HG02884 (cell line): ENCODE results near the gene TMEM170B.

Experiments
- ATAC-seq: cut with Tn5 transposase; IDR thresholded peaks from one replicate; pipeline ENCODE4 v1.9.1; 2021; ENCODE audit warnings: mild to moderate bottlenecking, moderate library complexity; ENCODE audit not compliant: unreplicated experiment

TMEM170B gene

DNA sequence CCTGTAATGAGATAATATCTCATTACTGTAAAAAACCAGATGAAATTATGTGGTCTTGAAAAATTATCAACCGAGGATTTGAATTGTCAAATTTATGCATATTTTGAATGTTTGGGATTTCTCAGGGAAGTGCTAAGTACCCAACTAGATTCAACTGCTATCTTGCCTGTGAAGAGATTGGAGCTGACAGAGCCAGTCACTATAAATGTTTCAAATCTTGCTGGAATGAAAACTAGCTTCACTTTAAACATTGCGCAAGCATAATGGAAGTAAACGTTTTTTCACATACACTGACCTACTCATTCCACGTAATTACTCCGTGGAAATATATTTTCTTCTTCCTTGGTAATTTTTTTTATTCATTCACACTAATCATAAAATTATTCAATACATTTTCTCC lies 46.7 kb downstream of the TMEM170B start:
- no peak for ATAC-seq

DNA sequence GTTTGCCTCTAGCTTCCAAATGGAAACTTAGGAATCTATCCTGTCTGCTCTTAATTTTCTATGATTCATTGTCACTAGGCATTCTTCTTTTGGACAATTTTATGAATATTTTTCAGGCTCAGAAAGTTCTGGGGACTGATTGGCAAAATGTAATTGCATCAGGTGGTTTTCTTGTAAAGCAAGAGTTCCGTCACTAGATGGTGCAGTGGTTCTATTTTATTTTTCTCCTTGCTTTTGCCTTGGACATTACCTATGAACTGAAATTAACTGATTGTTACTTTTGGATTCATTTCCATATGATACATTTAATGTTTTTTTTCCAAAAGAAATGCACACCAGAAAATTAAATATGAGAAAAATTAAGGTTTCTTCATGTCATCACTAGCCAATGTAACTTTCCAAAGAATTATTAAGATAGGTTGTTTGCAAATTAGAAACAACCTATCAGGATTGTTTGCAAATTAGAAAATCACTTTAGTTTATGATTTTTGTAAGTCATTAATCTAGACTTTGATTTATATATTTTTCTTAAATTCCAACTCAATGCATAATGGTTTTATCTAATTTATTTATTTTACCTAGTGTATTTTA lies 48.0 kb downstream of the TMEM170B start:
- ATAC-seq, result no peak

DNA sequence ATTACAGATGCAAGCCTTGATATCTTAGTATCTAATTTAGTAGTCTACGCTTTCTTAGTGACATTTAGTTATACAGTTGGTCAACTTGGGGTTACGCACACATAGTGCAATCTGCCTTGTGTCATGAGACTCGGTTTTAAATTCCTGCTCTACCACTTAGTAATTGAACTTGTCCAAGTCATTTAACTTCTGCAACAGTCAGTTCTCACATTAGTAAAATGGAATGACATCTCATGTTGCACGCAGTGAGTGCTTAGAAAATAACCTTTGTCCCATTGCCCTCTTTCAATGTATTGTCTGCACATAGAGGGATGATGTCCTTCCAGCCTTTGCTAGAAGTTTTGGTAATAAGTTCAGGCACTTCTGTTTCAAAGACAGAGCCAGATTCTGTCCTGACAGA lies 48.6 kb downstream of the TMEM170B start:
- no peak for ATAC-seq

DNA sequence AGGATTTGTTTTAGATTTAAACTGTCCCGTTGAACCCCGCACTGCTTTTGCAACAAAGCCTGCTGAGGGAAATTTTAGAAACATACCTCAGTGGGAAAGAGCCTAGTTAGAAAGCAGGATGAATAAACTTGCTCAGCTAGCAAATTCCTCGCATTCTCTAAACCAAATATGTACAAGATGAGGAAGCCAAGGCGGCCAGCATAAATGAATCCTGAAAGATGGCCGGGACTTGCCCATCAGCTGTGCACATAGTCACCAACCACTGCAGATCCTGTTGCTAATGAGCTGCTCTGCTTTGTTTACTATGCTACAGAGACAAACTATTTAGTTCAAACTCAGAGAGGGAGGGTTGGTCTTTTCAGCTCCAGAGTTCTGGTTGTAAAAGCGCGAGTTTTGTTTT lies 49.0 kb downstream of the TMEM170B start:
- ATAC-seq, result no peak

DNA sequence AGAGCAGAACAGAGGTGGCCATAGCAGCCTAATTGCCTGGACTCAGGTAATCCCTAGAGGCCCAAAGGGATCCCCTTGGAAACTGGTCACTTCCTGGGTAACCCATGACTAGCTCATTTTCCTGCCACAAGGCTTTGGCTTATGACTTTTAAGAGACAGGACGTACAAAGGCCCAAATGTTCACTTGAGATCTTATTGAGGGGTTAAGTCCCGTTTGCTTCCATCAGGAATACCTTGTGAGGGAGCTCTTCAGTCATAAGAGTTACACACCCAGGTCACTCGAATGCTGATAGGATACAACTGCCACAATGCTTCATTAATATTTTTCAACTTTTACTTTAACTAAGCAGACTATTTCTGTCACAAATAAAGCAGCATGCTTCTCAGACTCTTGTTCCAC lies 51.7 kb downstream of the TMEM170B start:
- ATAC-seq, result no peak

DNA sequence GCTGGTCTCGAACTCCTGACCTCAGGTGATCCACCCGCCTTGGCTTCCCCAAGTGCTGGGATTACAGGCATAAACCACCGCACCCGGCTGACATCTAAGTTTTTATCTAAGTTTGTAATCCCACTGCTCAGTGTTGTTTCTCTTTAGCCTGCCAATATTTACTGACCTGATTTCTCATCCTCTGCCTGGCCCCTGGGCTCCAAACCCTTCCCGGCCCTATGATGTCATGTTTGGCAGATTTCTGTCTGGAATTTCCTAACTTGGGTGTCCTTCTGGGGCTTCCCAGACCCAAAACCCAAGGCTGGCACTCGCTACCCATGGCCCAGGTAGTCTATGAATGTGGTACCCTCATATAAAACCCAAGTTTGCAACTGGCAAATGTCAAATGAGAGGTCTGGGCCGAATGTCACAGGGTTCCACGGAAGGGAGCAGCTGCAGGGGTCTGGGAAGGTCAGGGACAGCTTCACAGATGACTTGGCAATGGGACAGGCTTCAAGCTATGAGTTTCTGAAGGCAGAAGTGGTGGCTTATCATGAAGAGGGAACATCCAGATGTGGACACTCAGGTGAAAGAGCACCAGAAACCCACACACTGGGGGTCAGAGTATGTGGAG lies 54.9 kb downstream of the TMEM170B start:
- ATAC-seq, result no peak

DNA sequence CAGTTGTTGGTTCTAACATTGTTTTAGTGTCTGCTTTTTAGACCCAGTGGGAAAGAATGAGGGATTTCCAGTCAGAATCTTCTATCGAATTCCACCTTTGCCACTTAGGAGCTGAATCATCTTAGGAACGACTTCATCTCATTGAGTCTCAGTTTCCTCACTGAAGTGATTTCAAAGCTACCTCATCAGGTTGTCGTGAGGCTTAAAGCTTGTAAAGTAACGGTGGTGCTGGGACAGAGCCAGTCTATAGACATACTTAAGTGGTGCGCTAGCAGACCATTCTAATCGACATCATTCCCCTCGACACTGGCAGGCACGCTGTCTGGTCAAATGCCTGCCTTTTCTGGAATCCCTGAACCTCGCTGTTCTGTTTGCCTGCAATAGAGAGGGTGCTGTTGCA lies 55.5 kb downstream of the TMEM170B start:
- ATAC-seq, result no peak

DNA sequence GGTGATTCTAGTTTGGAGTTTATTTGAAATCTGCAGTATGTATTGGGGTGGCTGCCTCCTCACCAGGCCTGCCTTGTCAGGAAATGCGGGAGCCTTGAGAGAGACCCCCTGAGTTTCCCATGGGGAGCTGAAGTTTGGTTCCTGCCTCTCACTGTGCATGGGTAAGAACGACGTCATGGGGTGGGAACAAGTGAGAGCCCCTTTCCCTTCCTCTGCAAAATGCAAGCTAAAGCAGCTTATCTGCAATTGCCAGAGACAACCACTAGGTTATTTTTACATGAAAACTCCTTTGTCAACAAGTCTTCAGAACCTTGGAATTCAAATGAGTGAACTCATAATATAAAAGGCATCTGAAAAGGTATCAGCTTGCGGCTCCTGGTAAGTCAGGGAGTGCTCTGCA lies 58.4 kb downstream of the TMEM170B start:
- no peak for ATAC-seq

DNA sequence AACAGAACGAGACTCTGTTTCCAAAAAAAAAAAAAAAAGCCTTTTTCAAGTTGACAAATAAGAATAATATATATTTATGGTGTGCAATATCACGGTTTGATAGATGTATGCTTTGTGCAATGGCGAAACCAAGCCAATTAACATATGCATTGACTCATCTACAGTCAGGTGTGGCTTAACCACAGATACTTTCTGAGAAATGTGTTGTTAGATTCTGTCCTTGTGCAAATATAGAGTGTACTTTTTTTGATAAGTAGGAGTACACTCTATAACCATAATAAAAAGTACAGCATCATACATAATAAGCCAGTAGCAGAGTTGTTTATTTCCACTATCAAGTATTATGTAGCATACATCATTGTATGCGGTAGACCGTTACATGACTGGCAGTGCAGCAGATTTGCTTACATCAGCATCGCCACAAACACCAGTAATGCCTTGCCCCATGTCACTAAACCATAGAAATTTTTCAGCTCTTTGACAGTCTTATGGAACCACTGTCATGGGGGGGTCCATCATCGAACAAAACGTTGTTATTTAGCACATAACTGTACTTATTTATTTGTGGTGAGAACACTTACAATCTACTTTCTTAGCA lies 59.2 kb downstream of the TMEM170B start:
- ATAC-seq, result no peak

DNA sequence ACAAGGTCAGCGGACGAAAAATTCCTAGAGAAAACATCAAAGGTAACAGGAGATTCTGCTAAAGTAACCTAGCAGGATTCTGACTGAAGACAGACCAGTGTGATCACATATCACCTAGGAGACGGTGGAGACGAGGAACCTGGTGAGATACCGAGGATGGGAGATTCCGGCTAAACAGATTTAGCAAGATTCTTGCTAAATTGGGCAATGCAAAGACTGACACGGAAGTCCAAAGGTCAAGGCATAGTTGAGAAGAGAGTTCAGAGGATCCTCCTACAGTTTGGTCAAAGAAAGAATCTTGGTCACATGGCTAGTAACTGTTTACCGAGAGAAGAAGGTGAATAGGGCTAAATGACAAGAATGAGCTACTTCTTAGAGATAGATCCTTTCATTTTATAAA lies 61.1 kb downstream of the TMEM170B start:
- ATAC-seq, result no peak

DNA sequence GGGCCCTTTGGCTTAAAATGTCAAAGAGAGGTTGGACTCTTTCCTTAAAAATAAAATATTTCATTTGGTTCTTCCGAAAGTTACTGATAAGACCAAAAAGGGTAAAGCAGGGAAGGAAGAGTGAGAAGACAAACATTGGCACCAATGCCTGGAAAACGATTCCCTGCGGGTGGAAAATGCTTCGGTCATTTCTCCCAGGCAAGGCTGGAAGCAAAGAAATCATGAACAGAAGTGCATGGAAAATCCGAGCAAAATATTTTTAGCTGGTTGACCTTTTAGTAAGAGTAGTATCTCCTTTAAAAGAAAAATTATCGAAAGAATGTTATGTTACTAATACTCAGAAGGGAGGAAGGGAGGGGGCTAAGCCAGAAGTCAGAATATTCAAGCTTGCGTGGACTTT lies 62.7 kb downstream of the TMEM170B start:
- no peak for ATAC-seq

DNA sequence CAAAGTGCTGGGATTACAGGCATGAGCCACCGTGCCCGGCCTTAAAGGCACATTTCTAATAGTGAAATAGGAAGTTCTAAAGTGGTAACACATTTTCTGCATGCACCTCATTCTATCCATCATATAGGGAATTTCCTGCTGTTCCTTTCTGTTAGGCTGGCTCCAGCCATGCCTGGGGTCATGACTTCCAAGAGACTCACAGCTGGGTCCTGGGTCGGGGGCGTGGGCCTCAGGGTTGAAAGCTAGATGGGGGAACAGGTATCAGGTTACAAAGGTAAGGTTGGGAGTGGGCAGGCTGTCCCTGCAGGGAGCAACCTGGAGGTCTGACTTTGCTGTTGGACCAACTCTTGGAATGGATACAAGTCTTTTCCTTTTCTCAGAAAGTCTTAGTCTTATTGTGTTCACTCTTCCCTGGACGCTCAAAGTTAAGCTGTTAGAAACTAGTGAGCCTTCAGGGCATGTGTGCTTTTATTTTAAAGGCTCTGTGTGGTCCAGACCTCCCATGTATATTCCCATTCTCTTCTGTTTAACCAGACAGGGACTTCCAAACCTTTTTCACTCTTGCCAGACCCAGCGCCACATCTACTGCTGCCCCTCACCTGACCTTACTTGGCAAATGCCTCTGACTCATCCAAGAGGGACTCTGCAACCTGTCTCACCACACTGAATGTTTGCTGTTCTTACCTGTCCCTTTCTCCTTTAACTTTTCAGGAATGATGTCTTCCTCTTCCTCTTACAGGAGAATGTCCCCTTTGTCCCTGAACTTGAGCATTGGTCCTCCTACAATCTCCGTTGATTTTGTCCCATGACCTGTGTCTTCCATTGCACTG lies 64.4 kb downstream of the TMEM170B start:
- ATAC-seq, result no peak

DNA sequence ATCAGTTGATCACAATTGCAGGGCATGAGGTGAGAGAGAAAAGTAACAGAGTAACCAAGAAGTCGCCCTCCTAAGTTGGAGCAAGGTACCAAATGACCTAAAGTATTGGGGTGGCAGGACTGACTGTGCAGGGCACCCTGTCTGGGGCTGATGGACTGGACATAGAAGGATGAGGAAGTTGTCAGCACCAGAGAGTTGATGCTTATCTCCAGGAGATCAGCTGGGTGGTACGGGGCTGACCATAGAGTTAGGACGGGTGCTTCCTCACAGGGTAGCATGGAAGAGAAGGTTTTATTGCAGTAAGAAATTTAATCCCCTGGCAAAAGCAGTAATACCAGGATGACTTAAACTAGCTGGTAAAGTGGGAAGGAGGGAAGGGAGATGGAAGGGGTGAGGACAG lies 66.7 kb downstream of the TMEM170B start:
- ATAC-seq, result no peak

DNA sequence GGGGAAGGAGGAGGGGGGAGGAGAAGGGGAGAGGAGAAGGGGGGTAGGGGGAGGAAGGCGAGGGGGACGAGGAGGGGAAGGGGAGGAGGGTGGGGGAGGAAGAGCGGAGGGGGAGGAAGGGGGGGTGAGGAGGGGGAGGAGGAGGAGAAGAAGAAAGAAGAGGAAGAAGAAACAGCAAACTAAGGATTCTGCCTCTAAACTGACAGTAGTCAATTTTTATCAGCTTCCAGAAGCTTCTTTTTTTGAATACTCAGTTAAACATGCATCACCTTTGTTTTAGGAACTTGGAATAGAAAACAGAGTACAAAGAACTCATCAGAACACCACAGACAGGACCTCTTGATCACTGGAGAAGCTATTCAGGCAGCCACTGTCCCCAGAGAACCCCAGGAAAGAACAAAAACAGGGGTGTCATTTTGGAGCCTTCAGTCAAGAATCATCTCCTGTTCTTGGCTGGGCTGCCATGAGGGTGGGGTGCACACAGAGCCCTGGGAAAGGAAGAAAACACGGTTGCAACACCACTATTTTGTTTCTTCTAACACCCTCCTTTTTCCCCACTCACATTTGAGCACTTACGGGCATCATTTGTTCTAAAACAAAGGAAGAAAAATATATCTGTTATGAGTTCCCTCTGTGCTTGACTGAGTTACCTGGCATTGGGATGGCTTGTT lies 67.4 kb downstream of the TMEM170B start:
- no peak for ATAC-seq

DNA sequence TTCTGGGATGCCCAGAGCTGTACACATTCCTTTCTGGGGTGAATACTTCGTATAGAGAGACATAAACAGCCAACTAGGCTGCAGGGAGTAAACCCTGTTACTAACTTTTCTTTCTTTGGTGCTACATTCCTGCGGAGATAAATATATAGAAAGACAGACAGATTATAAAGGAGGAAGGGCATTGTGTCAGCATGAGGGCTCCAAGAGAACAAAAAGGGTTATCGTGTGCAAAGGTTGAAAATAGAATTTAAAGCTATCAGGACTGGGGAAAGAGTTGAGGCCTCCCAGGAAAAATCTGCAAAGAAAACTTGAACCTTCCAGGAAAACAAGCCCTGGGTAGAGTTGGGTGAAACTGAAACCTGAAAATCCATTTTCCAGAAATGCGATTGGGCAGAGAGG lies 68.0 kb downstream of the TMEM170B start:
- no peak for ATAC-seq

DNA sequence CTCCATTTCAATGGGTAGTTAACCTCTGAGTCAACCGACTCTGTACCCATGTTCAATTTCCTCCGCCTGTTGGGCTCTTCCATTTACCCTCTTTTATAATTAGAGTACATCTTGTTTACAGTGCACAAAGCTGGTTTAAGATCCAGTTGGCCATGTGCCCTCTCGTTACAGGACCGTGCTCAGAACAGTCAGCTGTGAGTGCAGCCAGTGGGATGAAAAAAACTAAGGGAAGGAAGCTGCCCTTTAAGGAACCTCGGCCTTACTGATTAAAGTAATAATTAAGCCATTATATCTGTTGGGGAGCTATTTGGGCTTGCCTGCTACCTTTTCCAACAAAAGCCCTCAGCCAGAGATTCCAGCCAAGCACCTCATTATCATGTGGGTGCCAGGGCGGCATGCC lies 68.8 kb downstream of the TMEM170B start:
- no peak for ATAC-seq

DNA sequence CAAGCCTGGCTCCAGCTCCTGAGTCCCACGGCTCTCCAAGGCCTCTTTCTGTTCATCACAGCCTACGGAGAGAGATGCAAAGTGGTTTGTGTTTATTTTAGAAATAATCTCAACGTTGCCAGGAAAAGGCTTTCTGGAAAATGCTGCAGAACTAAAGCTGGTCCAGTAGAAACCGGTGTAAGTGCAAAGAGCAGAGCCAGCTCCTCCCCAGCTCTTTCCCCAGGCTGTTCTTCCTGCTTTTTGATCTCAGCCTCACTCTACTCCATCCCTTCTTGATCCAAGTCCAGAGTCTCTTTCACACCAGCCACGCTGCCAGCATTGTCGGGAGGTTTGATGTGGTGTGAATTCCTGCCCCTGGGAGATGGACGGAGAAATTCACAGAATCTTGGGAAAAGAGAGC lies 69.8 kb downstream of the TMEM170B start:
- no peak for ATAC-seq

DNA sequence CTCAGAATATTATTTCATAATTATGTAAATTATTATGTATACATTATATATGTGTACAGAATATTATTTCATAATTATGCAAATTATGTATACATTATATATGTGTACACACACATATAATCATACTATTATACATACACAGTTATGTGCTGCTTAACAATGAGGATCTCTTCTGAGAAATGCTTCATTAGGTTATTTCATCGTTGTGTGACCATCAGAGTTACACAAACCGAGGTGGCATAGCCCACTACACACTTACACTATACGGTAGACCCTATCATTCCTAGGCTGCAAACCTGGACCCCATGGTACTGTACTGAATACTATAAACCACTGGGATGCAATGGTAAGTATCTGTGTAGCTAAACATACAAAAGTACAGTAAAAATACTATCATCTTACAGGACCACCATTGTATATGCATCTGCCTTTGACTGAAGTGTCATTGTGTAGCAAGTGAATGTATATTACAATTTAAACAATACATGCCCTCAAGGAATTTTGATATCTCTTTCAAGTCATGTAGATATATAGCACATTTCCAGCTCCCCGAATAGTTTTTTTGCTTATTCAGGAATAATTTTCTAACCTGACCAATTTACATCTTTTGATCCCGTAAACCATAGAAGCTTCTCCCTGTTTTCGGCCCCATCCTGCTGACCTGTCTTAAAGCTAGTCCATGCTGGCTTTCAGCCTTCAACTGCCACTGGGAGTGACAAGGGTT lies 71.2 kb downstream of the TMEM170B start:
- ATAC-seq, result no peak

DNA sequence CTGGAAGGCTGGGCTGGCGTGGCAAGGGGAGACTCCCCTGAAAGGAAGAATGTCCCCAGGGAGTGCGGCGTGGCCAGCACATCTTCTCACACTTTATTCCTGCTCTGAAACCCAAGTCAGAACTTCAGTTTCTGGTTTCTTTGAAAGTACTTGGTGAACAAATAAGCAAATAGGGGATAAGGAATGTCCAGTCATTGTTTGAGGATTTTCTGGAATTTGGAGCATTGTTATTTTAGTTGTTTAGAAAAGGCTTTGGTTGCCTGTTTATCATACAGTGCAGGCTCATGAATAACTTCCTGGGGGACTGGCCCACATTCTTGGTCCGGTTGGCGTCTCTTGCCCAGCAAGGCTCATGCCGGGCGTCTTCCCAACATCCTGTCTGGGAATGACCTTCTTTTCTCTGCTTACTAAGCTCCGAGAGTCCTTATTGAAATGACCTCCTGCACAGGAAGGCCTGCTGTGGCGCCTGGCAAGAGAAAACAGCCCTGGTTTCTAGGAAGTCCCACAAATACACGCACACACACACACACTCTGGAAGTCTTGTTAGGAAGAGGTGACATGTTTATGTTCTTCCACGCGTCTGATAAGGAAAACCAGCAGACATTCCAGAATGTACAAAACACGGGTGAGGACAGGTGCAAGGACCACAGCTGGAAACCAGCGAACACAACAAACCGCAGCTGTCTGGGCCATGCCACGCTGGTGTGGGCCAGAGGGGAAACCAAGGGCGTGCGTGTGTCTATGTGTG lies 71.9 kb downstream of the TMEM170B start:
- ATAC-seq, result no peak

DNA sequence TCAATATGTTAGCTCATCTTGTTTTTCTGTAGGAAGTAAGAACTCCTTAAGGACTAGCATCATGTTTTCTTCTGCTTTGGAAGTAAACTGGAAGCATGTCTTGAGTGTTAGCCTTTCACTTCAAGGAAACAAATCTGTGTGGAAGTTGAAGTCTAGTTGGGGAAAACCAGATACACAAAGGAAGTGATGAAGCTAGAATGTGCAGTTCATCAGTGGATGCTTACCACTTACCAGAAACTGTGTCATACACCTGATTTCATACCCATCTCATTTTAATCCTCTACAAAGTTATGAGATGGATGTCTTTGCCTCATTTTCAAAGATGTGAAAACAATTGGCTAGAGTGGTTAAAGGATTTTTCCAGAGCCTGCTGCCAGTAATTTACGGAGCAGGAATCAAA lies 75.8 kb downstream of the TMEM170B start:
- no peak for ATAC-seq
